PFSK-1 (cell line): ENCODE data around the gene APOL4.

Source experiments
- FOXP2 ChIP-seq: optimal IDR thresholded peaks from 2 replicates; pipeline ENCODE3; 2011; ENCODE audit warnings: borderline replicate concordance, control low read depth, inconsistent platforms; ENCODE audit not compliant: insufficient read depth; ENCODE audit errors: extremely low read length, extremely low read depth
- POLR2AphosphoS5 ChIP-seq: IDR thresholded peaks from 2 replicates; pipeline ENCODE4 v1.6.1; 2012; ENCODE audit warnings: low read depth, mild to moderate bottlenecking, control low read depth, low read length, moderate library complexity
- REST ChIP-seq, 2 experiments: IDR thresholded peaks; 2 replicates each; pipeline versions ENCODE4 v1.6.1 to v1.8.0; 2011 to 2012; ENCODE audit warnings: low read depth in 2 of 2, low read length in 2 of 2, control low read depth in 1 of 2, inconsistent platforms in 1 of 2, mild to moderate bottlenecking in 1 of 2, moderate library complexity in 1 of 2; ENCODE audit not compliant: insufficient read depth in 1 of 2
- SIN3A ChIP-seq: IDR thresholded peaks from 2 replicates; pipeline ENCODE4 v1.6.1; 2012; ENCODE audit warnings: mild to moderate bottlenecking, low read length, moderate library complexity, borderline replicate concordance; ENCODE audit not compliant: insufficient read depth
- TAF1 ChIP-seq: IDR thresholded peaks from 2 replicates; pipeline ENCODE4 v1.6.1; 2012; ENCODE audit warnings: low read length, control low read depth, borderline replicate concordance; ENCODE audit not compliant: insufficient read depth

APOL4 gene

GRCh38 chr22:36211237-36211861 lies 9.7 kb upstream of the APOL4 start:
- TF ChIP-seq REST (IDR thresholded peaks at IDR 0.05; ENCODE audit: insufficient read depth in 1 of 2, low read depth in 2 of 2, low read length in 2 of 2) (no peak), POLR2AphosphoS5 (no peak), SIN3A (no peak), TAF1 (no peak), FOXP2 (no peak)

- TF ChIP-seq SIN3A = no peak
- TF ChIP-seq FOXP2 = no peak
- no peak for TF ChIP-seq POLR2AphosphoS5
These were observed 8.6 kb upstream of the APOL4 start for GRCh38 chr22:36210224-36210623.

DNA sequence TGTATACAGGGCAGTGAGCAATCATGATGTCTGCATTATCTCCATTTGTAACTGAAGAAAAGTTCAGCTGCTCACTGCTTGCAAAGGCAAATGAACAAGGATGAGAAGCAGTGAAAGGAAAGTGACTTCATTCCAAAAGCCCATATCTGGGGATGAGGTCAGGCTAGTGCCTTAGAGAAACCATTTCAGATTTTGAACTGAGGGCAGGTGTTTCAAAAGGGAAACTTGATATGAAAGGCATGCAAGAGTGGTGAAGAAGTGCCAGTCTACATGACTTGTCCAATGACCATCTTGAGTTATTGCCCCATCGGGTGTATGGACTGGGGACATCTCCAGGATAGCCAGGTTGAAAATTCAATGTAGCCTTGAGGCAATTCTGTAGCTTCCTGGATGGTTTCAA lies 7.3 kb upstream of the APOL4 start:
- no peak for TF ChIP-seq FOXP2
- TF ChIP-seq TAF1 = no peak
- no peak for TF ChIP-seq REST (IDR thresholded peaks at IDR 0.05; ENCODE audit: insufficient read depth in 1 of 2, low read depth in 2 of 2, low read length in 2 of 2)
- no peak for TF ChIP-seq SIN3A
- no peak for TF ChIP-seq POLR2AphosphoS5

- TF ChIP-seq SIN3A = no peak
- no peak for TF ChIP-seq FOXP2
- TF ChIP-seq REST (IDR thresholded peaks at IDR 0.05; ENCODE audit: insufficient read depth in 1 of 2, low read depth in 2 of 2, low read length in 2 of 2) = no peak
- no peak for TF ChIP-seq TAF1
These were observed 6.7 kb upstream of the APOL4 start for GRCh38 chr22:36208162-36208765.

GRCh38 chr22:36206255-36206654 lies 4.6 kb upstream of the APOL4 start:
- TF ChIP-seq FOXP2 (no peak), TAF1 (no peak), POLR2AphosphoS5 (no peak)

GRCh38 chr22:36204632-36205015 lies 3.0 kb upstream of the APOL4 start:
- no peak for TF ChIP-seq POLR2AphosphoS5
- no peak for TF ChIP-seq FOXP2
- no peak for TF ChIP-seq SIN3A
- no peak for TF ChIP-seq REST (IDR thresholded peaks at IDR 0.05; ENCODE audit: insufficient read depth in 1 of 2, low read depth in 2 of 2, low read length in 2 of 2)
- no peak for TF ChIP-seq TAF1
